ENCODE data around the gene RRP12. TPM values are rescaled to one million over a fixed set of nuclear protein-coding genes. Genes with fewer than 3 reads are reported as not detected.

The RRP12 gene
- total and polyA plus RNA-seq, 7 experiments from 2014 or later, result 10.6 to 197 (median 25.1) TPM

- H3K27ac ChIP-seq (ENCODE audit: low read depth, low read length), result peak overlapping the region; percentile 97
- H3K27ac Mint-ChIP-seq, result peak overlapping the region; percentile 84 to 97 (median 89)
- ChIA-PET POLR2A (interaction anchor here (0.9 to 8.3 kb wide), 5 partner anchors 11 to 67 kb away, joined by 3 to 139 read pairs (median 20); partner anchors contain the start of genes ARHGAP19, FRAT1 and RRP12), CTCF (interaction anchor here (1.7 to 4.9 kb wide), 3 partner anchors 14 to 67 kb away, joined by 3 to 31 read pairs (median 12); partner anchors contain the start of genes FRAT1 and RRP12)
- peaks cover 0 to 29% (median 0%) of the 10 kb centered on the region in 5 donors for H3K27me3 Mint-ChIP-seq
- H3K9me3 ChIP-seq (ENCODE audit: control insufficient read depth in 2 of 3, low read length in 3 of 3), result no peaks in the 10 kb centered on the region
- H3K36me3 ChIP-seq (ENCODE audit: control insufficient read depth in 2 of 3, insufficient read depth in 3 of 3, low read length in 3 of 3), result peaks cover 0 to 14% (median 0%) of the 10 kb centered on the region in 3 experiments
- peak overlapping the region; percentile 78 for H3K4me3 ChIP-seq (ENCODE audit: low read length)
- H3K27me3 ChIP-seq (ENCODE audit: control insufficient read depth in 2 of 2, insufficient read depth in 2 of 2, low read length in 2 of 2), result no peaks in the 10 kb centered on the region
- peak; percentile 24 for ATAC-seq
- H3K4me1 ChIP-seq (ENCODE audit: control insufficient read depth in 2 of 2, insufficient read depth in 2 of 2, low read length in 2 of 2), result peaks cover 20 to 24% of the 10 kb centered on the region in 2 donors
- peaks cover 34 to 56% (median 49%) of the 10 kb centered on the region in 7 donors for H3K4me1 Mint-ChIP-seq
- no peaks in the 10 kb centered on the region for H3K9me3 Mint-ChIP-seq
- peaks cover 3 to 15% (median 5%) of the 10 kb centered on the region in 5 donors for H3K36me3 Mint-ChIP-seq
- peak in 8 of 9 donors; percentile 14 to 41 (median 31) for DNase-seq
- intact Hi-C loops (cut with micrococcal nuclease), result loop anchor here (1.0 to 10.0 kb wide), 12 partner anchors 13 to 749 kb away; partner anchors contain the start of genes ARHGAP19 (in 2 of the 2), MMS19 (in 2 of the 2), PI4K2A (in 2 of the 2) and UBTD1 (in 2 of the 2)
- H3K4me3 Mint-ChIP-seq, result peak overlapping the region; percentile 88 to 98 (median 94)
Observed at GRCh38 chr10:97333601-97334369, 67.4 kb downstream of the RRP12 start.

- Mint-ChIP-seq H3K27ac (peak overlapping the region; percentile 84 to 97 (median 89)), H3K4me3 (peak overlapping the region; percentile 88 to 98 (median 94)), H3K4me1 (peaks cover 35 to 60% (median 53%) of the 10 kb centered on the region in 7 donors), H3K27me3 (peaks cover 0 to 25% (median 0%) of the 10 kb centered on the region in 5 donors), H3K36me3 (peaks cover 5 to 17% (median 5%) of the 10 kb centered on the region in 5 donors), H3K9me3 (no peaks in the 10 kb centered on the region)
- Histone ChIP-seq H3K4me1 (ENCODE audit: control insufficient read depth in 2 of 2, insufficient read depth in 2 of 2, low read length in 2 of 2) (peaks cover 20 to 24% of the 10 kb centered on the region in 2 donors), H3K4me3 (ENCODE audit: low read length) (peak overlapping the region; percentile 66), H3K36me3 (ENCODE audit: control insufficient read depth in 2 of 3, insufficient read depth in 3 of 3, low read length in 3 of 3) (peaks cover 0 to 14% (median 0%) of the 10 kb centered on the region in 3 experiments), H3K9me3 (ENCODE audit: control insufficient read depth in 2 of 3, low read length in 3 of 3) (no peaks in the 10 kb centered on the region), H3K27me3 (ENCODE audit: control insufficient read depth in 2 of 2, insufficient read depth in 2 of 2, low read length in 2 of 2) (no peaks in the 10 kb centered on the region), H3K27ac (ENCODE audit: low read depth, low read length) (peak overlapping the region; percentile 97)
- intact Hi-C loops (cut with micrococcal nuclease), result loop anchor here (1.0 to 10.0 kb wide), 6 partner anchors 13 to 748 kb away; partner anchors contain the start of genes EXOSC1 (in 1 of the 2), PI4K2A (in 1 of the 2), TM9SF3 (in 1 of the 2) and ZDHHC16 (in 1 of the 2)
- DNase-seq, result peak in 1 of 9 donors; percentile 29
- ChIA-PET CTCF (interaction anchor here (1.1 to 4.9 kb wide), 5 partner anchors 14 to 67 kb away, joined by 3 to 31 read pairs (median 6); partner anchors contain the start of genes FRAT1 and RRP12), POLR2A (interaction anchor here (2.5 to 8.3 kb wide), 4 partner anchors 10 to 55 kb away, joined by 13 to 139 read pairs (median 36); partner anchors contain the start of genes ARHGAP19 and FRAT1)
- ATAC-seq, result no peak
Observed at GRCh38 chr10:97333351-97333600, 67.9 kb downstream of the RRP12 start.

GRCh38 chr10:97332591-97333350, 68.4 kb downstream of the RRP12 start:
- H3K4me3 ChIP-seq (ENCODE audit: low read length), result peak overlapping the region; percentile 66
- Mint-ChIP-seq H3K27me3 (peaks cover 0 to 20% (median 0%) of the 10 kb centered on the region in 5 donors), H3K9me3 (no peaks in the 10 kb centered on the region), H3K4me1 (peaks cover 35 to 64% (median 57%) of the 10 kb centered on the region in 7 donors), H3K4me3 (peak overlapping the region; percentile 88 to 98 (median 94)), H3K36me3 (peaks cover 5 to 17% (median 8%) of the 10 kb centered on the region in 5 donors), H3K27ac (peak overlapping the region; percentile 84 to 97 (median 89))
- peak overlapping the region; percentile 97 for H3K27ac ChIP-seq (ENCODE audit: low read depth, low read length)
- no peaks in the 10 kb centered on the region for H3K27me3 ChIP-seq (ENCODE audit: control insufficient read depth in 2 of 2, insufficient read depth in 2 of 2, low read length in 2 of 2)
- POLR2A ChIA-PET, result interaction anchor here (1.1 to 8.3 kb wide), 5 partner anchors 10 to 54 kb away, joined by 4 to 139 read pairs (median 20); partner anchors contain the start of genes ARHGAP19 and FRAT1
- ATAC-seq, result no peak
- DNase-seq, result no peak
- no peaks in the 10 kb centered on the region for H3K9me3 ChIP-seq (ENCODE audit: control insufficient read depth in 2 of 3, low read length in 3 of 3)
- peaks cover 0 to 14% (median 0%) of the 10 kb centered on the region in 3 experiments for H3K36me3 ChIP-seq (ENCODE audit: control insufficient read depth in 2 of 3, insufficient read depth in 3 of 3, low read length in 3 of 3)
- intact Hi-C loops (cut with micrococcal nuclease), result loop anchor here (1.0 to 10.0 kb wide), 6 partner anchors 12 to 748 kb away; partner anchors contain the start of genes EXOSC1 (in 1 of the 2), PI4K2A (in 1 of the 2), TM9SF3 (in 1 of the 2) and ZDHHC16 (in 1 of the 2)
- CTCF ChIA-PET, result interaction anchor here (1.1 to 4.9 kb wide), 5 partner anchors 13 to 68 kb away, joined by 3 to 31 read pairs (median 6); partner anchors contain the start of genes FRAT1 and RRP12
- peaks cover 20 to 24% of the 10 kb centered on the region in 2 donors for H3K4me1 ChIP-seq (ENCODE audit: control insufficient read depth in 2 of 2, insufficient read depth in 2 of 2, low read length in 2 of 2)

GRCh38 chr10:97331153-97331703, 69.9 kb downstream of the RRP12 start:
- Mint-ChIP-seq H3K4me1 (peaks cover 35 to 75% (median 72%) of the 10 kb centered on the region in 7 donors), H3K27ac (peak overlapping the region in 6 of 9 donors; percentile 2 to 89 (median 51)), H3K27me3 (peaks cover 0 to 5% (median 0%) of the 10 kb centered on the region in 5 donors), H3K36me3 (peaks cover 5 to 17% (median 8%) of the 10 kb centered on the region in 5 donors), H3K9me3 (no peaks in the 10 kb centered on the region), H3K4me3 (peak overlapping the region; percentile 1 to 98 (median 88))
- Histone ChIP-seq H3K27ac (ENCODE audit: low read depth, low read length) (no peak overlapping the region), H3K27me3 (ENCODE audit: control insufficient read depth in 2 of 2, insufficient read depth in 2 of 2, low read length in 2 of 2) (no peaks in the 10 kb centered on the region), H3K36me3 (ENCODE audit: control insufficient read depth in 2 of 3, insufficient read depth in 3 of 3, low read length in 3 of 3) (peaks cover 0 to 14% (median 0%) of the 10 kb centered on the region in 3 experiments), H3K4me1 (ENCODE audit: control insufficient read depth in 2 of 2, insufficient read depth in 2 of 2, low read length in 2 of 2) (peaks cover 20 to 28% of the 10 kb centered on the region in 2 donors), H3K4me3 (ENCODE audit: low read length) (no peak overlapping the region), H3K9me3 (ENCODE audit: control insufficient read depth in 2 of 3, low read length in 3 of 3) (no peaks in the 10 kb centered on the region)
- DNase-seq (no peak), ATAC-seq (no peak)
- intact Hi-C loops (cut with micrococcal nuclease), result loop anchor here (5.0 to 10.0 kb wide), 4 partner anchors 54 to 746 kb away; partner anchors contain the start of genes EXOSC1 (in 1 of the 2), PI4K2A (in 1 of the 2), TM9SF3 (in 1 of the 2) and ZDHHC16 (in 1 of the 2)
- ChIA-PET CTCF (interaction anchor here (1.2 to 4.9 kb wide), 3 partner anchors 10 to 24 kb away, joined by 3 to 31 read pairs (median 4); partner anchors contain the start of gene FRAT1), POLR2A (interaction anchor here (0.6 to 8.3 kb wide), 9 partner anchors 8 to 301 kb away, joined by 3 to 139 read pairs (median 5); partner anchors contain the start of genes FRAT1 and RRP12)

- Histone ChIP-seq H3K9me3 (ENCODE audit: control insufficient read depth in 2 of 3, low read length in 3 of 3) (no peaks in the 10 kb centered on the region), H3K27ac (ENCODE audit: low read depth, low read length) (no peak overlapping the region), H3K4me1 (ENCODE audit: control insufficient read depth in 2 of 2, insufficient read depth in 2 of 2, low read length in 2 of 2) (peaks cover 20 to 28% of the 10 kb centered on the region in 2 donors), H3K4me3 (ENCODE audit: low read length) (no peak overlapping the region), H3K36me3 (ENCODE audit: control insufficient read depth in 2 of 3, insufficient read depth in 3 of 3, low read length in 3 of 3) (peaks cover 0 to 14% (median 0%) of the 10 kb centered on the region in 3 experiments), H3K27me3 (ENCODE audit: control insufficient read depth in 2 of 2, insufficient read depth in 2 of 2, low read length in 2 of 2) (no peaks in the 10 kb centered on the region)
- Mint-ChIP-seq H3K4me1 (peaks cover 35 to 78% (median 72%) of the 10 kb centered on the region in 7 donors), H3K27ac (peak overlapping the region in 5 of 9 donors; percentile 4 to 67 (median 7)), H3K4me3 (peak overlapping the region in 5 of 10 donors; percentile 19 to 98 (median 43)), H3K36me3 (peaks cover 5 to 17% (median 8%) of the 10 kb centered on the region in 5 donors), H3K27me3 (no peaks in the 10 kb centered on the region), H3K9me3 (no peaks in the 10 kb centered on the region)
- ChIA-PET POLR2A (interaction anchor here (1.5 to 8.3 kb wide), 2 partner anchors 11 kb away, joined by 5 to 139 read pairs; partner anchors contain the start of gene FRAT1), CTCF (interaction anchor here (4.9 kb wide), 1 partner anchor 10 kb away, joined by 31 read pairs; the partner anchor contains the start of gene FRAT1)
- DNase-seq, result no peak
- no peak for ATAC-seq
- intact Hi-C loops (cut with micrococcal nuclease), result loop anchor here (5.0 to 10.0 kb wide), 4 partner anchors 52 to 745 kb away; partner anchors contain the start of genes EXOSC1 (in 1 of the 2), PI4K2A (in 1 of the 2), TM9SF3 (in 1 of the 2) and ZDHHC16 (in 1 of the 2)
Observed at GRCh38 chr10:97329766-97330165, 71.4 kb downstream of the RRP12 start.

Data from naive thymus-derived CD4-positive, alpha-beta T cell (primary cell).